ENCODE results near the gene KMT2C.
"Not testable (repeated sequence)": the region's sequence is repeated elsewhere in the genome, so short reads cannot be mapped to it uniquely, and the experiment has no call there.

KMT2C gene

GRCh38 chr7:152441168-152441567 lies 5.4 kb upstream of the KMT2C start:
- not testable (repeated sequence) for DNase-seq

GRCh38 chr7:152438017-152438416 lies 2.2 kb upstream of the KMT2C start:
- not testable (repeated sequence) for DNase-seq

- DNase-seq: not testable (repeated sequence)
These were observed 1.2 kb upstream of the KMT2C start for GRCh38 chr7:152436931-152437575.

- DNase-seq: peak; percentile 93
These were observed 518 bp upstream of the KMT2C start for GRCh38 chr7:152436111-152436930.

GRCh38 chr7:152434511-152435383 lies 1.1 kb downstream of the KMT2C start:
- DNase-seq: peak; percentile 11

- not testable (repeated sequence) for DNase-seq
These were observed 1.9 kb downstream of the KMT2C start for GRCh38 chr7:152433721-152434490.

GRCh38 chr7:152432735-152433134 lies 3.1 kb downstream of the KMT2C start:
- not testable (repeated sequence) for DNase-seq

GRCh38 chr7:152430854-152431253 lies 4.9 kb downstream of the KMT2C start:
- no peak for DNase-seq

GRCh38 chr7:152430118-152430517 lies 5.7 kb downstream of the KMT2C start:
- not testable (repeated sequence) for DNase-seq

- no peak for DNase-seq
These were observed 11.3 kb downstream of the KMT2C start for GRCh38 chr7:152424348-152425108.

- DNase-seq: no peak
These were observed 11.8 kb downstream of the KMT2C start for GRCh38 chr7:152423991-152424347.

GRCh38 chr7:152423171-152423570 lies 12.6 kb downstream of the KMT2C start:
- DNase-seq: not testable (repeated sequence)

GRCh38 chr7:152420950-152421349 lies 14.9 kb downstream of the KMT2C start:
- DNase-seq: not testable (repeated sequence)

- no peak for DNase-seq
These were observed 16.1 kb downstream of the KMT2C start for GRCh38 chr7:152419473-152420429.

- DNase-seq: no peak
These were observed 21.0 kb downstream of the KMT2C start for GRCh38 chr7:152414779-152415178.

- DNase-seq: no peak
These were observed 24.4 kb downstream of the KMT2C start for GRCh38 chr7:152411389-152411788.

- no peak for DNase-seq
These were observed 29.3 kb downstream of the KMT2C start for GRCh38 chr7:152406491-152406890.

- DNase-seq: not testable (repeated sequence)
These were observed 29.8 kb downstream of the KMT2C start for GRCh38 chr7:152406030-152406429.

- no peak for DNase-seq
These were observed 32.1 kb downstream of the KMT2C start for GRCh38 chr7:152403726-152404125.

Data from NCI-H2107 (cell line).